ENCODE measurements around the gene MXD4. TPM values are rescaled to one million over a fixed set of nuclear protein-coding genes. Genes with fewer than 3 reads are reported as not detected.
"Not testable (repeated sequence)": the region's sequence is repeated elsewhere in the genome, so short reads cannot be mapped to it uniquely, and the experiment has no call there.

MXD4 gene
- total RNA-seq, 1 donor from 2014 or later = 98.4 TPM

GRCh38 chr4:2275044-2275397 lies 13.1 kb upstream of the MXD4 start:
- not testable (repeated sequence) for DNase-seq (ENCODE audit: low spot score)

DNA sequence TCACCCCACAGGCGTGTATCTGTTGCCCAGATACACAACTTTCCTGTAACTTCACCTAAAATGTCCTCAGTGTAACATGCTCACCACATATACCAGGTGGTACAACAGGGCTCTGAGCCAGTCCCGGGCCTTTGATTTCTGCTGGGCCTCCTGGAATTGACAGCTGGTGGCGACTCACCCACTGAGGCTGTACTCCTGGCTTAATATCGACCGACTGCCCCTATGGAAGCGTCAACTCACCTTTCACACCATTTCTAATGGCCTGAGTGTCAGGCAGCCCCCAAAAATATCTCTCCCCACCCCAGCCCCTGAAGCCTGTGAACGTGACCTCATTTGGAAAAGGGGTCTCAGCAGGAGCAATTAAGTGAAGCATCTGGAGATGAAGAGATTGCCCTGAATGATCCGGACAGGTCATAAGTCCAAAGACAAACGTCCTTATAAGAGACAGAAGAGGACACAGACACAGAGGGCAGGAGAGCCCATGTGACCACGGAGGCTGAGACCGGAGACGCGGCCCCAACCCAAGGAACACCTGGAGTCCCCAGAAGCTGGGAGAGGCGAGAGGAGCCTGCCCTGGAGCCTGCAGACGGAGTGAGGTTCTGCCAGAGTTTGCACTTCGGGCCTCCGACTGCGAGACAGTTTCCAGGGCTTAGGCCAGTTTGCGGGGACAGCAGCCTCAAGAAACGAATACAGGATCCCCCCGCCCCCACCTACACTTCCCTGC lies 12.6 kb upstream of the MXD4 start:
- no peak for DNase-seq (ENCODE audit: low spot score)

DNA sequence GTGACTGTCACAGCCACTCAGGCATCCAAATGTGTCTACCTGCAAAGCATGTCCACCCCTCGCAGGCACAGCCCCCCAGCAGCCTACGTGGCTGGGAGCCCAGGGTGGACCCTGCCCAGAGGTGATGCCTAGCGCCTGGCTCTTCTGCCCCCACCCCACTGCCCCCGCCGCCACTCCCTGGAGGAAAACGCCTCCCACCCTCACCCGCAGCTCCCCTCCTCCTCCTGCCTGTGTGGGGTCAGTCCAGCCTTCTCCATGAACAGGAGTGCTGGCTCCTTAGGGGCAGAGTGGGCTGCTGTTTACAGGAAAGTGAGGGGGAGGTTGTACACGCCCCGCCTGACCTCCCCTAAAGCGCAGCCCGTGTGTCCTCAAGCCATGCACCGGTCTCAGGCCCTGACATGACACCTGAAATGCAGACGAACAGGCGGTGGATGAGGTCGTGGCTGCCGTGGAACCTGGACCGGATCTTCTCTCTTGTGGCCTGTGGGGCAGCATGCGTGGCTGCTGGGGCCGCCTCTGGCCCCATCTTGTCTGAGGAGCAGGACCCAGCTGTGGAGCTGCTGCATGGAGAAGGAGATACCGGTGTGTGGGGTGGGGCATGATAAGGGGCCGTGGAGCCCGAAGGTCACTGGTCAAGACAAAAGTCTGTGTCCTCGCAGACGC lies 11.9 kb upstream of the MXD4 start:
- no peak for DNase-seq (ENCODE audit: low spot score)

DNA sequence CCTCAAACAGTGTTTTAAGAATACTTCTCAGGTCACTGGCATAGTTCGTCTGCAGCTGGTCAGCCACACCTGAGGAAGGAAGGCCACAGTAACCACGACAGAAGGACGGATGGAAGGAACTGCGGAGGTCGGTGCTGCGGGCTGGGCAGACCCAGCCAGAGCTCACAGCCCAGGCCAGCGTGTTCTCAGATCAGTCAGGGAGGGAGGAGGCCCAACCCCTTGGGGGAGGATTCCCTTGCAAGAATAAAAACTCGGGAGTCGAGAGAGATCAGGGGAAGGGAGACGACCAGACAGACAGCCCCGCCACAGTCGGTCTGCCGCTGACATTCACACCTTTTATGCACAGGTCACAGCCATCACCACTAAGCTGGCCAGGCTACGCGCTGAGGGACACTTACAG lies 11.3 kb upstream of the MXD4 start:
- DNase-seq (ENCODE audit: low spot score) = no peak

DNA sequence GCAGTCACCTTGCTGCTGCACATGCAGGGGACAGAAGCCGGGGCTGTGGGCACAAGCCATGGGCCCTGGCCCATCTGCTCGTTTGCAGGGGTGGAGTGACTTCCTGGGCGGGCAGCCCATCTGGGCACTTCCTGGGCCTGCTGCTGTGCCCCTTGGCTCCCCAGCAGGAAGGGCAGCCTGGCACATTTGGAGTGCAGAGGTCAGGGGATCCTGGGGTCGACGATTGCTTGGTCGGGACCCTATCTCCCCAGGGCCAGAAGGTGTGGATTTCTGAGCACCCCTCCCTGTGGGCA lies 10.9 kb upstream of the MXD4 start:
- DNase-seq (ENCODE audit: low spot score) = no peak

GRCh38 chr4:2272026-2272827 lies 10.3 kb upstream of the MXD4 start:
- DNase-seq (ENCODE audit: low spot score) = no peak

DNA sequence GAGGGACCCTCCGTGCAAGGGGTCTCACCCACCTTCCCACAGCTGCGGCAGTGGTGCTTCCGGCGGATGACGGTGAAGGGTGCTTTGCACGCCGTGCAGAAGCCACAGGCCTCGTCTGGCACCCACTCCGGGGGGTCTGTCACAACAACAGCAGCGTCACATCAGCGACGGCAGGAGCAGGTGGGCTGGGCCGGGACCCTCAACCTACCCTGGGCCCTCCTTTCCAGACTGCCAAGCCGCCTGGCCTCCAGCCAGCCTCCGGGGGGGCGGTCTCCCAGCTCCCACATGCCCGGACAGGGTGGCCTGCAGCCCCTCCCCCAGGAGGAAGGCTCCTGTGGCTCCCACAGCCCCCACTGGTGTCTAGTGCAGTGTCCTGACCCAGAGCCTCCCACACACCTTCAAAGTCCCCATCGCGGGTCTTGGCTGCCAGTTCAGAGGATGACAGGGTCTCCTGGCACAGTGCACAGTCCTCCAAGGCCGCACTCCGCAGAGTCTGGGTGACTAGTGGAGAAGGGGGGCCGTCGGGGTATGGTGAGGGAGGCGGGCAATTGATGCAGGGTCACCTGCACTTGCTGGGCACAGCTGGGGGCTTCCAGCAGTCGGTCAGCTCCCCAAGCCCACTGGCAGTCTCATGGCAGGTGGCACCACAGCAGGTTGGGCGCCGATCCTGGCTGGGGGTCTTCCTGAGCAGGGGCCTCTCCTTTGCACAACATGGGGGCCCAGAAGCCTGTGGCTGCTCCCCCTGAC lies 9.5 kb upstream of the MXD4 start:
- DNase-seq (ENCODE audit: low spot score) = no peak

DNA sequence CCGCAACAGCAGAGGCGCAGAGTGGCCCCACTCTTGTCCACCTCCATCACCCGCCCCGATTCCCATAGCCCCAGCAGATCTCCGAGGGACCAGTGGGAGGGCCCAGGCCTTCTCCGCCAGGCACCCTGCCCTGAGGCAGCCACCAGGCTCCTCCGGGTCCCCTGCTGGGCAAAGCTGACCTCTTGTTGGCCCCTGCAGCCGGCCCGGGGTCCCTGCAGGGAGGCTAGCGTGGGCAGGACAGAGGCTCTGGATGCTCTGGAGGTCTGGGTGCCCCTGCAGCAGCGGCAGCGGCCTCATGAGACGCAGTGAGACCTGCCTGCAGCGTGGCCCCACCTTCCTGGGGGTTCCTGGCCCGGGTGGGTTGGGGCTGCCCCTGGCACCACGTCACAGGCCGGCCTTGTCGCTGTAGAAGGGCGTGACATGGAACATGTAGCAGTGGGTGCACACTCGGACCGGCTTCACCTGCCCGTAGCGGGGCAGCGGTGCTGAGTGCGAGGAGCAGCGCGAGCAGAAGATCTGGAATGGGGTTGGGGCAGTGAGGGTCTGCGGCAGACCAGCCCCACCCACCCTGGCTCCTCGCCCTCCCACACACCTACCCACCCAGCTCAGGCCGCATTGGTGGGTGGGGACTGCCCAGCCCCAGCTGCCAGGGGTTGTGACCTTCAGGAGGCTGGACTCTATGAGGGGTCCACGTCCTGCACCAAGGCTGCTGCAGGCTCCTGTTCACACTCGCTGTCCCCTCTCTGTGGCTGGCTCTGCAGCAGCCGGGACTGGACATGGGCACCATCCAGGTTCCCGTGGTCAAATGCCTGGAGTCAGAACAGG lies 8.6 kb upstream of the MXD4 start:
- DNase-seq (ENCODE audit: low spot score) = no peak

DNA sequence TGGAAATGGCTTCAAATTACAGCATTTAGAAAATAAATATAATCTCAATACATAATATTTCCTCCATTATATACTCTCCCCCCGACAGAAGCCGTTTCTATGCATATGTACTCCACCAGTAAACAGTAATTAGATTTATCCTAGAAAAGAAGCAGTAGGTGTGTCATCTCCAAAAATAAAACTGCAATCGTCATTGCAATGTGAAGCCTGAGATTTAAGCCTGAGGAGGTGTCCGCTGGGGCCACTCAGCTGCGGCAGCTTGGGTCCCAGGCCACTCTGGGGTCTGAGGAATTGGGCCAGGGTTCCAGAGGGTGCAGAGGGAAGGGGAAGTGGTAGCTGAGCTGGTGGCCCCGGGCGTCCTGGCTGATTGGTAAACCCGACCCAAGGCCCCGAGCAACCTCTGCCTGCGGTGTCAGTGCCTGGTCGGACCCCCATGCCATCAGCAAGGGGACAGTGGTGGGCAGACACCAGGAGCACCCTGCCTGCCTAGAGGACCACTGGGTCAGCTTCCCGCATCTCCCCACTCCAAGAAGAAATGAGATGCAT lies 7.8 kb upstream of the MXD4 start:
- no peak for DNase-seq (ENCODE audit: low spot score)

GRCh38 chr4:2269206-2269531 lies 7.3 kb upstream of the MXD4 start:
- no peak for DNase-seq (ENCODE audit: low spot score)

DNA sequence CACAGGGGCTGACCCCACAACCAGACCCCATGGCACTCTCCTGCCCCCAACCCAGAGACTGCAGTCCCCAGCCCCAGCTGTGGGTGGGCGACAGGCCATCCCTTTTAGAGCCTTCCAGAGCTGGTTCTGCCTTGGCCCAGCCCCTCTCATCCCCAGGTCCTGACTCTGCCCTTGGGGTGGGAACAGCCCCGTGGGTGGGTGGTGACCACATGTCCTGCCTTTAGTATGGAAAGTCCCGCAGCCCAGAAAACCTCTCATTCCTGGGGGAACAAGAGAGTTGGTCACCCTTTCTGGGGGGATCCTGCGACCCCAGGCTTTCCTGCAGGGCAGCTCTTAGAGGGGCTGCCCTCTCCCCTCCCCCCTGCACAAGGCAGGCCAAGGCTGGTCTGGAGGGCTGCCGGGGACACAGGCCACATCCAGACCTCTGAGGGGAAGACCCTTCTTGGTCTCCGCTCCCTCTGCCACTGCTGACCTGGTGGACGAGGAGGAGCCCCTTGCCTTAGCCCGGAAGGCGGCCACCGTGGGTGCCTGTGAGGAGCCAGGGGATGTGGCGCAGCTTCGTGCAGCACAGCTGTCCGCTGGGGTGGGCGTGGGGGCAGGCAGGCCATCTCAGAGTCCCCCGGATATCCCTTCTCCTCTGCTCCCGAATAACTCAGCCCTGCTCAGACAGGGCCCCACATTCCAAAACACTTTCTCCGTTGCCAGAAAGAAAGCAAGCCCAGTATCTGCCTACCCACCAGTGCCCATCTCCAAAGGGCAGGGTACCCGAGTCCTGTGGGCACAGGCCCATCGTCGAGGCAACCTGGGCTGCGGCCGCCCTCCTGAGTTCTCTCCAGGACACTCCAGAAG lies 6.7 kb upstream of the MXD4 start:
- DNase-seq (ENCODE audit: low spot score) = no peak

DNA sequence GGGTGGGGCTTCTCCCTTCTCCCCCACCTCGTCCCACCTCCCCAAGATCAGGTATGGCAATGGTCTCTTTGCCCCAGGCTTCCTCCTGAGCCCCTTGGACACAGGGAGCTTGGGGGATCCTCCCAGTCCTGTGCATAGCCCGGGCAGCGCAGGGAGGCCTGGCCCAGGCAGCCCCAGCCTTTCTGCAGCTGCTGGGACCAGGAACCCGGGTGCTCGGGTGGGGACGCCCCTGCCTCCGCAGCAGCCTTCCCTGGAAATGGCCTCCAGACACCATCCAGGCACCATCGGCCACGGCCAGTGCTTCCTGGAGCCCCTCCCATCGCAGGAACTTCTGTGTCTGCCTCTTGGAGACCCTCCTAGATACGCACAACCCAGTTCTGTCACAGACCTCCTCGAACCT lies 5.9 kb upstream of the MXD4 start:
- no peak for DNase-seq (ENCODE audit: low spot score)

DNA sequence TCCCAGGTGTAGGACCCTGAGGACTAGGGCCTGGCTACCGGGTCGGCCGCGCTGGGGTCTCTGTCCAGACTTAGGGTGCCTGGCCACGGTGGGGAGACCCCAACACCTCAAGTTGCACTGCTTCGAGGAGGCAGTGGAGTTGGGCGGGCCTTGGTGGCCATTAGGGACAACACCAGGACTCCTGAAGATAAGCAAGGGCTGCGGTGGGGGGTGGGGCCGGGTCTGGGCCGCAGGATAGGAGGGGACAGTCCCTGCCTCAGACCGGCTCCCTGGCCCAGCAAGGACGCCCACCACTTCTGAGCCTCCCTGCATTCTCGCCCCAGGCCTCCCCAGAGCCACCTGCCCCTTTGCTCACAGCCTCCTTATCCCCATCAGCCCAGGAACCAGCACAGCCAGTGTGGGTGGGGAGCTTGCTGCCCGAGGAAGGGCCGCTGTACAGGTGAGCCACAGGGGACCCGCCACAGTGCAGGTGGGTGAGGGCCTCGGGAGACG lies 5.5 kb upstream of the MXD4 start:
- DNase-seq (ENCODE audit: low spot score) = no peak

GRCh38 chr4:2266821-2267220 lies 4.9 kb upstream of the MXD4 start:
- no peak for DNase-seq (ENCODE audit: low spot score)

DNA sequence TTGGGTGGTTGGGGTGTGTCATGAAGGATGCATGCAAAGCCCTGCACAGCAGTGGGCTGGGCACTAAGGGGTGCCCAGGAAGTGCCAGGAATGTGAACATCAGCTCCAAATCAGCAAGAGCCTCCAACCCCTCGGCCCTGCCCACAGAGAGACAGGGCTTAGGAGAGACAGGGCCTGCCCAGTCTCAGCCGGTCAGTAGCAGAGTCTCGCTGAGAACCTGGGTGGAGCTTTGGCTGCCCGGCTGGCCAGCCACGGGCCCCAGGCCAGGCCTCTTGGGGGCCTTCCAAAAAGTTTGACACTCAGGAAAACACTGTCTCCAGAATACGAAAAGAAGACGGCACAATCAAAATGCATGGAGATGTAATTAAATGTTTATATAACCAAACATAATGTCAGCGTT lies 4.3 kb upstream of the MXD4 start:
- peak; percentile 63 for DNase-seq (ENCODE audit: low spot score)

DNA sequence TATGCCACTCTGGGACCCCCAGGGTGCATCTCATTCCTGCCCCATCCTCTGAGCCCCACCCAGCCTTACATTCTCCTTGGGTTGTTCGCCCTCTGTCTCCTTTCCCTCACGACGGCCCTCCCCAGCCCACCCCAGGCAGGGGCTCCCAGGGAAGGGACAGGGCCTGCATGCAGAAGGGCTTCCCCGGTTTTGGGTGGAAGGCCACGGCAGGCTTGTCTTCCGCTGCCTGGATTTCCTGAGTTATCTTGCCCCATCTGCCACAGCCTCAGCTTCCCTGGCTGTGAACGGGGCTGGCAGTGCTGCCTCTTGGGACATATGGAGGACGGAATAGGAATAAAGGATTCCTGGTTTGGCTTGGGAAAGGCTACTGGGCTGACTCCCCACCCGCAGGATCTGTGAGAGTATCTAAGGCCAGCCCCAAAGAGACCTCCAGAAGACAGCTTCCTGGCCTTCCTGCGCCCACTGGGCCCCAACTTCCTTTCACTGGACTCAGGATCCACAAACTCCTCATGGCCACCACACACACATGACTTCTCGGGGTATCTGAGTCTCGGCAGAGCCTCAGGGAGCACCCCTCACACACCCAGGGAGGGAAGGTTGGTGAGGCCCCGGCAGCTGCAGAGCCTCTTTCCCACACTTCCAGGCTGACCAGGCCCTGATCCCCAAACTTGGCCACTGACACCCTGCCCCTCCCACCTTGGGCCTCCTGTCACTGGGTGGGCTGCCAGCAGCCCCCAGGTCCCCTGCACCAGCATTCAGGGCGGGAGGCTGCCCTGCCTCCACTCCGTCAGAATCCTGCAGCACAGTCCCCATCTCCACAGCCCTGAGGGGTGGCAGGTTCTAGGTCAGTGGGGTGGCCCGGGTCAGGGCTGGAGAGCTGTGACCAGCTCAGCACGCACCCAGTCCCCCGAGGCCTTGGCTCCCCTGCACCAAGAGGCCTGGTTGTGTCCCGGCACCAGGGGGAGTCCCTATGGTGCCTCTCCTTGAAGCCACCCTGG lies 3.5 kb upstream of the MXD4 start:
- no peak for DNase-seq (ENCODE audit: low spot score)

DNA sequence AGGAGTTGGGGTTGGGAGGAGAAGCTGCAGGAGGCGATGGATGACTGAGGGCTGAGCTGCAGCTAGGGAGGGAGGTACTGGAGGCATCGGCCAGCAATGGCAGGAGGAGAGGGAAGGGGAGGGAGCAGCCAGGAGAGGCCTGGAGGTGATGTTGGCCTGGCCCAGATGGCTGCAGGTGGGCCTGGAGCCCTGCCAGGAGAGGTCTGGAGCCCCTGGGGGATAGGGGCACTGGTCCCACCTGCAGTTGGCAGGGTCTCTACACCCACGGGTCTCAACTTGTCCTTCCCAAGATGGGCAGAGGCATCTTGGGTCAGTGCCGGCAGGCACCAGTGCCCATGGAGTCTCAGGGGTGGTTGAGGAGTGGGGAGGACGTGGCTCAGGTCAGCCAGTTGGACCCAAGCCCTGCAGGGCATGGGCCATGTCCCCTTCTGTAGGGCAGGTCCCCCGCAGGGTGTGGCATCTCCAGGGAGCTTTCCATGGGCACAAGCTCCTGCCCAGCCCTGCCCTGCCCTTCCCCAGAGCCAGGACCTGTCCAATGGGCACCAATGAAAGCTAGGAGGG lies 2.7 kb upstream of the MXD4 start:
- DNase-seq (ENCODE audit: low spot score) = no peak

- DNase-seq (ENCODE audit: low spot score) = no peak
Measured at GRCh38 chr4:2263926-2264321, 2.0 kb upstream of the MXD4 start.

DNA sequence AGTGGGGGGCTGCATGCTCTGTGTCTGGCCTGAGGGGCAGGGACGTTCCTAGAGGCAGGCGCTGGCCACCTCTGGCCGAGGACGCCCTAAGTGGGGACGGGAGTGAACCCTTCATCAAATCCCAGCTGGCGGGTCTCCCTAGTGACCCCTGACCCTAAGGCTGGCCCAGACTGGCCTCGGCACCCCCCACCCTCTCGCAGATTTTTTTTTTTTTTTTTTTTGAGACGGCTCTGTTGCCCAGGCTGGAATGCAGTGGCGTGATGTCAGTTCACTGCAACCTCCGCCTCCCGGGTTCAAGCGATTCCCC lies 988 bp upstream of the MXD4 start:
- DNase-seq (ENCODE audit: low spot score) = no peak
